NT2/D1 (cell line): ENCODE measurements around the gene NBPF9.
"Not testable (repeated sequence)": the region's sequence is repeated elsewhere in the genome, so short reads cannot be mapped to it uniquely, and the experiment has no call there.

Experiments used
- SUZ12 ChIP-seq: IDR thresholded peaks from 2 replicates; pipeline ENCODE4 v1.6.1; 2011; ENCODE audit not compliant: insufficient read length, insufficient read depth; ENCODE audit errors: extremely low read depth
- YY1 ChIP-seq: IDR thresholded peaks from 2 replicates; pipeline ENCODE4 v1.6.1; 2011; ENCODE audit not compliant: insufficient read length, insufficient read depth

GRCh38 chr1:149075505-149076127 lies 27.7 kb downstream of the NBPF9 start:
- not testable (repeated sequence) for TF ChIP-seq YY1, SUZ12
